NCI-H2171 treated with DMSO at 0.1 percent for 48 hours (cell line): ENCODE measurements around the gene ZBTB7A.
"Not testable (repeated sequence)": the region's sequence is repeated elsewhere in the genome, so short reads cannot be mapped to it uniquely, and the experiment has no call there.

Experiments
- DNase-seq: peaks from one replicate; lab custom pipeline; 2025; lab: John Stamatoyannopoulos, UW

Gene ZBTB7A

GRCh38 chr19:4016486-4016885 is 50.2 kb downstream of the ZBTB7A start:
- DNase-seq: no peak

DNA sequence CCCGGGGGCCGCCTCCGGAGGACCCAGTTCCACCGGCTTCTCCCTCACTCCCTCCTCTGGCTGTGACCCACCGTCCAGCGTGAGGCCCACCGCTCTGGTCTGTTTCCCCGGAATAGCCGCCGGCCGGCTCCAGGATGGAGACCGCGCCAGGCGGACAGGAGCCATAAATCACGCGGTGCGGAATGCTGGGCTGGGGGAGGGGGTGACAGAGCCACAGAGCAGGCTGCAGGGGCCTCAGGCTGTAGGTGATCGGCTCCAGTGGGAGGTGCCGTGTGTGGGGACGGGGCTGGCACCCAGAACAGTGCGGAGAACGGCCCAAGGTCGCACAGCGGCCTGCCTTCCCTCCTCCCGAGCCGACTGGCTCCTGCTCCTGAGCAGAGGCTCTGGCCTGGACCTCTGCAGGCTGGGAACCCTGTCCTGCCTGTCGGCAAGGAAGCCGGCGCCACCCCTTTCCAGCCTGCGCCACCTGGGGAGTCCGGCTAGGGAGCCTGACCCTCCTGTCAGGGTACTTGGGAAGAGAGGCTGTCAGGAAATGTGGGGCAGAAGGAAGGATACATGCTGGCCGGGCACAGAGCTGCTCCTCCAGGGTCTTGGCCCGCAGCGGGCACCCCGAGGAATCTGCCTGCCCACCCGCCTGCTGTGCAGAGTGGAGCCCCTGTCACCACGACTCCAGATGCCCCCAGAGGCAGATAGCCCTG is 50.8 kb downstream of the ZBTB7A start:
- DNase-seq: no peak

- DNase-seq: no peak
These were observed 51.9 kb downstream of the ZBTB7A start for GRCh38 chr19:4014541-4015491.

DNA sequence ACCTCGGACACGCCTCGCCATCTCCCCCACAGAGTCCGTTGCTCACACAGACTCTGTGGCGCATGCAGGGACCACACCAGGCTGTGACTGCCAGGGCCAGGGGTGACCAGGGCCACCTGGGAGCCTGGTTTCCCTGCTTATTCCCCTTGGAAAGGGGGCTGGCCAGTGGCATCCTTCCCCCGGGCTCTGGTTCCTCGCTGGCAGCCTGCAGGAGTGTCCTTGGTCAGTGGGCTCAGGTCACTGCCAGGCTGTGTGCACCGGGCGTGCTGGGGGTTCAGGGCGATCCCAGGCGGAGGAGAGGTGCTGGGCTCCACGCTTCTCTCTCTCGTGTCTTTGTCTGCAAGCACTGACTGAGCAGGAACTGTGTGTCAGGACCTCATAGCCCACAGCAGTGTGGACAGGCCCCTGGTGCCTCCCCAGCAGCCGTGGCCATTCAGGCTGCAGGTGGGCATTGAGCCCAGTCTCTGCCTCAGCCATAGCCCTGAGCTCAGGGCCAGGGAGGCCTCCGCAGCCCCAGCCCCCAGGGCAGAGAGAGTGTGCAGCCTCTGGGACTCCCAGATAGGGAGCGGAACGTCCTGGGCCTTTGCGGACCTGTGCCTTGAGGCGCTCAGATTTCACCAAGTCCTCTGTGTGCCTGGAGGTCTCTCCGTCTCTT is 52.7 kb downstream of the ZBTB7A start:
- DNase-seq: no peak

- DNase-seq: no peak
These were observed 53.6 kb downstream of the ZBTB7A start for GRCh38 chr19:4012975-4013634.

DNA sequence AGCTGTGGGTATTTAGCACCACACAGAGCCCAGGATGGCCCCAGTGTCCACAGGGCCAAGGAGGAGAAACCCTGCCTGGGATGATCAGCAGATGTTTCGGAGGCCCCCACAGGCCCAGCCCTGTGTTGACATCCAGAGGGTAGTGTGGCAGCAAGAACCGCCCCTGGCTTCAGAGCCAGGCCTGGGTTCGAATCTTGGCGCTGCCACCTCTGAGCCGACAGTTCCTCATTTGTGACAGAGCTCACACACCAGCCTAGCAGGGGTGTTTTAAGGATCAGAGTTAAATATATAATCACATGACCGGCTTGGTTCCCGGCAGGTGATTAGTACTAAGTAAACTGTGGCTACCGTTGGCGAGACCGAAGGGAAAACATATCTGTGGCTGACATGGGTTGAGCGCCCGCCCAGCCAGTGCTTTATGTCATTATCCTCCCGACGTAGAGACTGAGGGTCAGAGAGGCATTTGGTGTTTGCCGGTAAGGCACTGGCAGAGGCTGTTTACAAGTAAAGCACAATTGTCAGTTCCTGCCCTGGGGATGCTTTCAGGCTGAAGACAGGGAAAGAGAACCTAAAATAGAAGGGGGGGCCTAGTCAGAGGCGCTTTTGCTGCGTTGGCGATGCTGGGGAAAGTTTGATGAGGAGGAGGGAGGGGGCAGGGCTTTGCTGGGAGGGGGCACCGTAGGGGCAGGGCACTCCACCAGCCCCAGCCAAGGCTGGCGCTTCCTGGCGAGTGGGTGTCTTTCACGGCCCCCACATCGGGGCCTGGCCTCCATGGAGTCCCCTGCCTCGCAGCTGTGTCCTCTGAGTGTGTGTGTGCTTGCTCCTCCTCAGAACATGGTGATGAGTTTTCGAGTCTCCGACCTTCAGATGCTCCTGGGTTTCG is 54.4 kb downstream of the ZBTB7A start:
- no peak for DNase-seq

DNA sequence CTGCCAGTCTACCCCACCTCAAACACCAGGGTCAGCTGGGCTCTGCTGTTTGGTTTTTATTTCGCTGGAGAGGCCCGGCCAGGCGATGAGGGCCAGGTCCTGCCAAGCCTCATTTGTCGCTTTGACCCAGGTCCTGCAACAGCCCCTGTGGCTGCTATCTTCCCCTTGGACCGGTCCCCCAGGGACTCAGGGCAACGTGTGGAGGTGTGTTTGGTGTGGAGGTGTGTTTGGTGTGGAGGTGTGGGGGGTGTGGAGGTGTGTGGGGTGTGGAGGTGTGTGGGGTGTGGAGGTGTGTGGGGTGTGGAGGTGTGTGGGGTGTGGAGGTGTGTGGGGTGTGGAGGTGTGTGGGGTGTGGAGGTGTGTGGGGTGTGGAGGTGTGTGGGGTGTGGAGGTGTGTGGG is 55.3 kb downstream of the ZBTB7A start:
- not testable (repeated sequence) for DNase-seq

- DNase-seq: no peak
These were observed 55.9 kb downstream of the ZBTB7A start for GRCh38 chr19:4010808-4011110.

- peak; percentile 78 for DNase-seq
These were observed 56.5 kb downstream of the ZBTB7A start for GRCh38 chr19:4009990-4010807.

GRCh38 chr19:4007836-4008539 is 58.7 kb downstream of the ZBTB7A start:
- no peak for DNase-seq

DNA sequence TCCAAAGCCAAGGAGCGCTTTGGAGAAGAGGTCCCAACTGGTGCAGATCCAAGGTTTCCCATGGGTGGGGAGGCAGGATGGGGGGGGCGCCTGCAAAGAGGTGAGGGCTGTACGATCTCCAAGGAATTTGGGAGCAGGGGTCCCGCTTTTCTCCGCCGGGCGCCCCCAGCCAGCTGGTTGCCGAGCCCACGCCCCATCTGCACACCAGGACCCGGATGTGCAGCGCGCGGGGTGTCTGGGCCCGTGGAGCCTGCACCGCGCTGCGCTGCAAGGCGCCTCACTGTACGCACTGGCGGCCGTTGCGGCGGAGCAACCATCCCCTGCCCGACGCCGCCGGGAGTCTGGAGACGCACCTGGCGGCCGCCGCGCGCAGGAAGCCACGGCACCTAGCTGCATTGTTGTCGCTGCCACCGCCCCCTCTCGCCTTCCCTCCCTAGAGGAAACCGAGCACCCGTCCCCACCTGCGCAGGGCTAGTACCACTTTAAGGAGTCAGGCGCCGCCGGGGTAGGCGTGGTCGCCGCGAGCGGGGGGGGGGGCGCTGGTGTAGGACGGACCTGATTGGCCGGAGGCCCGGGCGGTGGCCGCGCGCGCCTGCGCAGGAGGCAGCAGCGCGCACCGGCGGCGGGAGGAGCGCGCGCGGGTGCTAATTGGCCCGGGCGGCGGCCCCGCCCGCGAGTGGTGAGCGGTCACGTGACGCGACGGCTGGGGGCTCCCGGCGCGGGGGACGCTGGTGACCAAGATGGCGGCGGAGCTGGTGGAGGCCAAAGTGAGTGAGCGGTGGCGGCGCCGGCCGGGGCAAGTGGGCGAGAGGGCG is 59.5 kb downstream of the ZBTB7A start, which contains the start of gene PIAS4:
Gene PIAS4 (plus strand): TSS at position 716 of the 815 bp plus-strand sequence. CDS start 25 bp downstream, at position 741.
- peak; percentile 98 for DNase-seq

- not testable (repeated sequence) for DNase-seq
These were observed 61.3 kb downstream of the ZBTB7A start for GRCh38 chr19:4005436-4005835.

GRCh38 chr19:4000798-4001197 is 65.9 kb downstream of the ZBTB7A start:
- not testable (repeated sequence) for DNase-seq

DNA sequence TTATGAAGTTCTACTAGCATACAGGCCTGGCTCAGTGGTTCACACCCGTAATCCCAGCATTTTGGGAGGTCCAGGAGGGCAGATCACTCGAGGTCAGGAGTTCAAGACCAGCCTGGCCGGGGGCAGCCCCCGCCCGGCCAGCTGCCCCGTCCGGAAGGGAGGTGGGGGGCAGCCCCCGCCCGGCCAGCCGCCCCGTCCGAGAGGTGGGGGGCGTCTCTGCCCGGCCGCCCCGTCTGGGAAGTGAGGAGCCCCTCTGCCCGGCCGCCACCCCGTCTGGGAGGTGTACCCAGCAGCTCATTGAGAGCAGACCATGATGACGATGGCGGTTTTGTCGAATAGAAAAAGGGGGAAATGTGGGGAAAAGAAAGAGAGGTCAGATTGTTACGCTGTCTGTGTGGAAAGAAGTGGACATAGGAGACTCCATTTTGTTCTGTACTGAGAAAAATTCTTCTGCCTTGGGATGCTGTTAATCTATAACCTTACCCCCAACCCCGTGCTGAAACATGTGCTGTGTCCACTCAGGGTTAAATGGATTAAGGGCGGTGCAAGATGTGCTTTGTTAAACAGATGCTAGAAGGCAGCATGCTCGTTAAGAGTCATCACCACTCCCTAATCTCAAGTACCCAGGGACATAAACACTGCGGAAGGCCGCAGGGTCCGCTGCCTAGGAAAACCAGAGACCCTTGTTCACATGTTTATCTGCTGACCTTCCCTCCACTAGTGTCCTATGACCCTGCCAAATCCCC is 67.9 kb downstream of the ZBTB7A start:
- not testable (repeated sequence) for DNase-seq

DNA sequence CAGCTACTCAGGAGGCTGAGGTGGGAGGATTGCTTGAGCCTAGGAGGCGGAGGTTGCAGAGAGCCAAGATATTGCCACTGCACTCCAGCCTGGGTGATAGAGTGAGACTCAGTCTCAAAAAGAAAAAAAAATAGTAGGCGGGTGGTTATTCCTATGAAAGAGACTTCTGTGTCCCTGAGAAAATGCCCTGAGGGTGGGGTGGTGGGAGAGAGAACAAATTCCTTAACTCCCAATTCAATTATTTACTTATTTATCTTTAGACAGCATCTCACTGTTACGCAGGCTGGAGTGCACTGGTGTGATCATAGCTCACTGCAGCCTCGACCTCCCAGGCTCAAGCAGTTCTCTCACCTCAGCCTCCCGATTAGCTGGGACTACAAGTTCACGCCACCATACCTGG is 71.1 kb downstream of the ZBTB7A start:
- no peak for DNase-seq
